ENCODE data around the gene RPS6KA2. TPM values are rescaled to one million over a fixed set of nuclear protein-coding genes. Genes with fewer than 3 reads are reported as not detected.

RPS6KA2 gene
- polyA plus RNA-seq, 1 donor (not counting 4 experiments of a cell fraction or from before 2014, with no cell fraction given): 8.2 TPM

- no peaks in the 10 kb centered on the region for H3K36me3 ChIP-seq (ENCODE audit: control insufficient read depth in 2 of 2, extremely low read depth in 1 of 2, insufficient read depth in 2 of 2, low read length in 2 of 2)
- H3K4me1 ChIP-seq (ENCODE audit: control insufficient read depth, extremely low read depth, insufficient read depth, low read length): no peaks in the 10 kb centered on the region
- FAIRE-seq (no peak), DNase-seq (ENCODE audit: low read depth, low spot score) (no peak)
- dilution Hi-C loops (cut with MboI; ENCODE audit: extremely low pct_ligation_motif_present, low sequenced_read_pairs): no loop called here
- no peaks in the 10 kb centered on the region for H3K79me2 ChIP-seq (ENCODE audit: control insufficient read depth, insufficient read depth, low read length)
- no peak overlapping the region for H3K4me2 ChIP-seq (ENCODE audit: control insufficient read depth, extremely low read depth, insufficient read depth, low read depth, low read length)
- no peaks in the 10 kb centered on the region for H3K9me3 ChIP-seq (ENCODE audit: control insufficient read depth, low read depth, low read length)
- H3K9me1 ChIP-seq (ENCODE audit: control insufficient read depth, extremely low read depth, insufficient read depth, low read length): no peaks in the 10 kb centered on the region
- no peaks in the 10 kb centered on the region for H4K20me1 ChIP-seq (ENCODE audit: control insufficient read depth, extremely low read depth, insufficient read depth, low read length)
- H2AFZ ChIP-seq (ENCODE audit: control insufficient read depth, low read length): peak overlapping the region; percentile 40
- H3K27ac ChIP-seq (ENCODE audit: control insufficient read depth, insufficient read depth, low read length): no peak overlapping the region
- no peak overlapping the region for H3K9ac ChIP-seq (ENCODE audit: control insufficient read depth, extremely low read depth, insufficient read depth, low read length)
- no peaks in the 10 kb centered on the region for H3K27me3 ChIP-seq (ENCODE audit: control insufficient read depth, extremely low read depth, insufficient read depth, low read length)
- H3K4me3 ChIP-seq (ENCODE audit: control insufficient read depth in 2 of 3, extremely low read depth in 1 of 3, insufficient read depth in 2 of 3, low read depth in 1 of 3, low read length in 3 of 3): no peak overlapping the region
- no peak for TF ChIP-seq CTCF (optimal IDR thresholded peaks at IDR 0.05 in 1 of 3, IDR thresholded peaks at IDR 0.05 in 1 of 3, conservative IDR thresholded peaks at IDR 0.05 in 1 of 3; ENCODE audit: extremely low read depth in 1 of 3, insufficient read depth in 2 of 3, low read length in 3 of 3)
- TF ChIP-seq EZH2 (IDR thresholded peaks at IDR 0.05; ENCODE audit: low read length): no peak
Observed at GRCh38 chr6:166488076-166488685, 138.9 kb downstream of the RPS6KA2 start.

- H3K9me3 ChIP-seq (ENCODE audit: control insufficient read depth, low read depth, low read length): no peaks in the 10 kb centered on the region
- FAIRE-seq: no peak
- H3K79me2 ChIP-seq (ENCODE audit: control insufficient read depth, insufficient read depth, low read length): no peaks in the 10 kb centered on the region
- no peak overlapping the region for H3K27ac ChIP-seq (ENCODE audit: control insufficient read depth, insufficient read depth, low read length)
- H3K9ac ChIP-seq (ENCODE audit: control insufficient read depth, extremely low read depth, insufficient read depth, low read length): no peak overlapping the region
- no peak overlapping the region for H3K4me2 ChIP-seq (ENCODE audit: control insufficient read depth, extremely low read depth, insufficient read depth, low read depth, low read length)
- no peaks in the 10 kb centered on the region for H3K9me1 ChIP-seq (ENCODE audit: control insufficient read depth, extremely low read depth, insufficient read depth, low read length)
- H2AFZ ChIP-seq (ENCODE audit: control insufficient read depth, low read length): no peak overlapping the region
- no peak for TF ChIP-seq EZH2 (IDR thresholded peaks at IDR 0.05; ENCODE audit: low read length)
- TF ChIP-seq CTCF (optimal IDR thresholded peaks at IDR 0.05 in 1 of 3, IDR thresholded peaks at IDR 0.05 in 1 of 3, conservative IDR thresholded peaks at IDR 0.05 in 1 of 3; ENCODE audit: extremely low read depth in 1 of 3, insufficient read depth in 2 of 3, low read length in 3 of 3): no peak
- H3K27me3 ChIP-seq (ENCODE audit: control insufficient read depth, extremely low read depth, insufficient read depth, low read length): no peaks in the 10 kb centered on the region
- DNase-seq (ENCODE audit: low read depth, low spot score): no peak
- no peaks in the 10 kb centered on the region for H3K4me1 ChIP-seq (ENCODE audit: control insufficient read depth, extremely low read depth, insufficient read depth, low read length)
- no peak overlapping the region for H3K4me3 ChIP-seq (ENCODE audit: control insufficient read depth in 2 of 3, extremely low read depth in 1 of 3, insufficient read depth in 2 of 3, low read depth in 1 of 3, low read length in 3 of 3)
- no peaks in the 10 kb centered on the region for H4K20me1 ChIP-seq (ENCODE audit: control insufficient read depth, extremely low read depth, insufficient read depth, low read length)
- no peaks in the 10 kb centered on the region for H3K36me3 ChIP-seq (ENCODE audit: control insufficient read depth in 2 of 2, extremely low read depth in 1 of 2, insufficient read depth in 2 of 2, low read length in 2 of 2)
- dilution Hi-C loops (cut with MboI; ENCODE audit: extremely low pct_ligation_motif_present, low sequenced_read_pairs): no loop called here
Observed at GRCh38 chr6:166487148-166487547, 139.9 kb downstream of the RPS6KA2 start.
